Activated T-cell treated with anti-CD3 and anti-CD28 coated beads for 1 hour (primary cell): ENCODE data around the gene THSD4.
"Not testable (repeated sequence)": the region's sequence is repeated elsewhere in the genome, so short reads cannot be mapped to it uniquely, and the experiment has no call there.

ENCODE experiments used
- DNase-seq: peaks from one replicate; pipeline ENCODE4 v3.0.0-alpha.2; 2020; ENCODE audit warnings: low read depth

Gene THSD4

GRCh38 chr15:71352125-71352524 lies 236.9 kb downstream of the THSD4 start:
- no peak for DNase-seq

DNA sequence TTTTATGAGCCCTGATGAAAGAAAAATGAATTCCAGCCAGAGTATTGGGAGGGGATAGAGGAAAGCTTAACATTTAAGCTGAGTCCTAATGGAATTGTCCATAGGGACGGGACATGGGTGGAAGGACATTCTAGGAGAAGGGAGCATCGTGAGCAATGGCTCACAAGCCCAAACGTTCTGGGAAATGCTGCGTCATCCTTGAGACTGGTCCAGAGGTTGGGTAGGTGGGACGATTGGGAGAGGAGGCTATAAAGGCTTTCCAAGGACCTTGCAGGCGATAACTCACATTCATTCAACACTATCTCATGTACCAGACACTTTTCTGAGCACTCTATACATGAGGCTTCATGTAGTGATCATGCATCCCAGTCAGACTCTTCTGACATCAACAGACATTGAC lies 237.5 kb downstream of the THSD4 start:
- no peak for DNase-seq

- no peak for DNase-seq
Measured at GRCh38 chr15:71353171-71353570, 237.9 kb downstream of the THSD4 start.

GRCh38 chr15:71355268-71355667 lies 240.0 kb downstream of the THSD4 start:
- no peak for DNase-seq

DNA sequence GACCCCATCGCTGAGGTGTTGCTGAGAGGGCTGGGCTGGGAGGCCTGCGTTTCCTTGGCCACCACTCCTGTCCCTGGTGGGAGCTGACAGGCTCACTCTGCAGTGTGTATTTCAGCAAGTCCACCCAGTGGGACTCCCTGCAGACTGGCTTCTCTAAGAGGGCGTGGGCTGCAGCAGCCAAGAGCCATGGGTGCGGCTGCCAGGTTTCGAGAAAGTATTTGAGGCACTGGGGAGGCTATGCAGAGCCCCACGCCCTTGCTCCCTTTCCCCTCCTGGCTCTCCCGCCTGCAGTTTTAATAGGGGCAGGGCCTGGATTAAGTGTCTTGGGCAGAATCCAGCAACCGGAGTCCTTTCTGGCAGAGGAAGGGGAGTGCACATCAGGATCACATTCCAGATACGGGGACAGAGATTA lies 242.1 kb downstream of the THSD4 start:
- no peak for DNase-seq

DNA sequence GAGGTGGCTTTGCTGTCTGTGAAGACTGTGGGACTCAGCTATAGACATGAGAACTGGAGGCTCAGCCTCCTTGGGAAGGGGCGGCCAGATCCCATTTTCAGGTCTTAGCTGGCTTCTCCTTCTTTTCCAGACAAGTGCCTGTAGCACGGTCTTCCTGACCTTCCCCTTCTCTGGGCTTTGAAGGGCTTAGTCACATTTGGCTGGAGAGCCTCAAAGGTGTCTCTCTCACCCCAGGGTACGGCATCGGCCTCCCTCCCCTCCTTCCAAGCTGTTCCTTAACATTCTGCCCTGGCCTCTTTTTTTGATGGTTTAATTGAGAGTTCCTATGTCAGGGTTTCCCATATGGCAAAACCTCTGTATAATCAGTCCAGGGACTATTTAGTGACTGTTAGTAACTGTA lies 242.7 kb downstream of the THSD4 start:
- no peak for DNase-seq

- no peak for DNase-seq
Measured at GRCh38 chr15:71359246-71359645, 244.0 kb downstream of the THSD4 start.

GRCh38 chr15:71362556-71362955 lies 247.3 kb downstream of the THSD4 start:
- DNase-seq: no peak

GRCh38 chr15:71362987-71363968 lies 248.0 kb downstream of the THSD4 start:
- DNase-seq: no peak

GRCh38 chr15:71364117-71364584 lies 248.9 kb downstream of the THSD4 start:
- no peak for DNase-seq

DNA sequence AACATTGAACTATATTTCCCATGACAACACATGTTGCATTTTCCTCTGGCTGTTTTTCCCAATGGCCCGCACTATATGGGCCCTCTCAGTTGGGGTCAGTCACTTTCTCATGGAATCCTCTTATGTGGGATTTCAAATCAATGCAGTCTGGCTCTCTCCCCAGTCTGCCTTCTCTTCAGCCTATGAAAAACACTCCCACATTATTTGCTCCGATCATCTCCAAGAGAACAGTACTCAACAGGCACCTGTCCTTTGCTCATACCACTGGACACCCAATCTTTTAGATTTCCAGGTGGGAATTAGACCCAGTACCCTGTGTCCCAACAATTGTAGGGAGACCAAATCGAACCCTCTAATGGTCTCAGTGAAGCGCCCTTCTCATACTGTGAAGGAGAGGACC lies 251.3 kb downstream of the THSD4 start:
- no peak for DNase-seq

- no peak for DNase-seq
Measured at GRCh38 chr15:71366926-71367325, 251.7 kb downstream of the THSD4 start.

DNA sequence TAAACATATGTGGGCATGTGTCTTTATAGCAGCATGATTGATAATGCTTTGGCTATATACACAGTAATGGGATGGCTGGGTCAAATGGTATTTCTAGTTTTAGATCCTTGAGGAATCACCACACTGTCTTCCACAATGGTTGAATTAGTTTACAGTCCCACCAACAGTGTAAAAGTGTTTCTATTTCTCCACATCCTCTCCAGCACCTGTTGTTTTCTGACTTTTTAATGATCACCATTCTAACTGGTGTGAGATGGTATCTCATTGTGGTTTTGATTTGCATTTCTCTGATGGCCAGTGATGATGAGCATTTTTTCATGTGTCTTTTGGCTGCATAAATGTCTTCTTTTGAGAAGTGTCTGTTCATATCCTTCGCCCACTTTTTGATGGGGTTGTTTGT lies 252.5 kb downstream of the THSD4 start:
- DNase-seq: not testable (repeated sequence)

DNA sequence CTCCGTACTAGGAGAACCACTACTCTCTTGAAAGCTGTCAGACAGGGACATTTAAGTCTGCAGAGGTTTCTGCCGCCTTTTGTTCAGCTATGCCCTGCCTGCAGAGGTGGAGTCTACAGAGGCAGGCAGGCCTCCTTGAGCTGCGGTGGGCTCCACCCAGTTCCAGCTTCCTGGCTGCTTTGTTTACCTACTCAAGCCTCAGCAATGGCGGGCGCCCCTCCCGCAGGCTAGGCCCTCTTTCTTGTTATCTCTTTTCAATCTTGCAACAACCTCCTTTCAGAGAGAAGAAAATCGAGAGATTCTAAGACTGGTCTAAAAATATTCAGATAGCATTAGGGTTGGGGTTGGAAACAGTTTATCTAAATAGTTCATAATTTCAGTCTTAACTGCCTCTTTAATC lies 257.5 kb downstream of the THSD4 start:
- peak; percentile 2 for DNase-seq

GRCh38 chr15:71373917-71374316 lies 258.6 kb downstream of the THSD4 start:
- no peak for DNase-seq

GRCh38 chr15:71374607-71375352 lies 259.5 kb downstream of the THSD4 start:
- no peak for DNase-seq

- DNase-seq: no peak
Measured at GRCh38 chr15:71375934-71376333, 260.7 kb downstream of the THSD4 start.

GRCh38 chr15:71379893-71380292 lies 264.6 kb downstream of the THSD4 start:
- no peak for DNase-seq

GRCh38 chr15:71380345-71380744 lies 265.1 kb downstream of the THSD4 start:
- no peak for DNase-seq

- no peak for DNase-seq
Measured at GRCh38 chr15:71384501-71384900, 269.2 kb downstream of the THSD4 start.

DNA sequence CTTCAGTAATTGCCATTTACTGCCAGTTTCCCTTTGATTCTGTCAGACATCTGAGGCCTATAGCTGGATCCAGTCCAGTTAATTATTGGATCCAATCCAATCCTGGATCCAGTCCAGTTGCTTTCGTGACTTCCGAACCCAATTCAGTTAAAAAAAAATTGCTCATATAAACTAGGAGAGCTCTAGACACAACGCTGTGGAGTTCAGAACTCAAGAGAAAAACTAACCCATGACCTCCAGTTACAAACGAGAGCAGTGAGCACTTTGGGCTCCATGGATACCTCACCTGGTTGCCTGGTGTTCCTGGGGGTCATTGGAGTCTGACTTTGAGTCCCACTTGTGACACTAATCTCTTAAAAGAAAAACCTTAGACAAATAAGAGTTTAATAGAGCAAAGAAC lies 269.8 kb downstream of the THSD4 start:
- no peak for DNase-seq

DNA sequence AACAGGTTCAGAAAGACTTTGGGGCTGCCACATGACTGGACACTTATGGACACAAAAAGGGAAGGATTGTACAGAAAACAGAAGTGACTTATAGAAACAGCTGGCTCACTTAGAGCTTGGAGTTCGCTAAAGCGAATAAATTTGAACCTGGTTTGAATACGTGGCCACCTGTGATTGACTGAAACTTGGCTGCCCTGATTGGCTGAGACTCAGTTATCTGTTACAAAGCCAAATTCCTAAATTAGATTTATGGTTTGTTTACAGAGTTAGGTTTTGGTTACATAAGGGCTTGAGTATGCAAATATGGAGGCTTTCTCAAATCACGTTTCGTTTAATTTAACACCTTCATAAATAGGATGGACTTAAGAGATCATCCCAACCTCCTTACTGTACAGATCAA lies 270.2 kb downstream of the THSD4 start:
- DNase-seq: no peak

DNA sequence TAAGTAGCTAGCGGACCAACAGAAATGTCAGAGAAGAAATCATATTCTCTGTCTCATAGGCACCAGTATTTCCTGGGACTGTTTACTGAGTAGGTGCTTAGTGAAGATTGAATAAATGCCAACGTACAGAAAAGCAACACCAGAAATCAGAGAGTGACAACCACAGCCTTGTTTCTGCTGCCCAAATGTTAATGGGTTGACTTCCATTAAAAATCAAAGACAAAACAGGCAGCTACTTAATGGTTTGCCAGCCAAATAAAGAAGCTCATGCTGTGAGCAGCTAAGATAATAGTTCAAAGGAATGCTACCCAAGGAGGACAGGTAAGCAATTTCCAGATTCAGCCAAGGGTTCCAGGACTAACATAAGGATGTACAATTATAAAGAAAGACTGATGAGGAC lies 270.7 kb downstream of the THSD4 start:
- DNase-seq: no peak
